ENCODE data around the gene SRR.
A peak's percentile ranks its signal among the peaks of the same experiment; 100 is the strongest.
"Not testable (repeated sequence)": the region's sequence is repeated elsewhere in the genome, so short reads cannot be mapped to it uniquely, and the experiment has no call there.

The SRR gene

GRCh38 chr17:2292100-2292499, 11.7 kb upstream of the SRR start:
- no peak for DNase-seq

- no peak for DNase-seq
These were observed 8.2 kb upstream of the SRR start for GRCh38 chr17:2295575-2295974.

- no peak for DNase-seq
These were observed 6.7 kb upstream of the SRR start for GRCh38 chr17:2297023-2297422.

GRCh38 chr17:2299136-2299535, 4.6 kb upstream of the SRR start:
- DNase-seq, result no peak

GRCh38 chr17:2299756-2300155, 4.0 kb upstream of the SRR start:
- no peak for DNase-seq

GRCh38 chr17:2302778-2303203, 959 bp upstream of the SRR start:
- DNase-seq, result no peak

- DNase-seq, result no peak
These were observed 1.2 kb downstream of the SRR start for GRCh38 chr17:2304931-2305330.

- DNase-seq, result no peak
These were observed 5.8 kb downstream of the SRR start for GRCh38 chr17:2309338-2310154.

- no peak for DNase-seq
These were observed 9.0 kb downstream of the SRR start for GRCh38 chr17:2312736-2313135.

- not testable (repeated sequence) for DNase-seq
These were observed 13.1 kb downstream of the SRR start for GRCh38 chr17:2316916-2317205.

- no peak for DNase-seq
These were observed 14.0 kb downstream of the SRR start for GRCh38 chr17:2317796-2318195.

GRCh38 chr17:2319051-2319450, 15.3 kb downstream of the SRR start:
- no peak for DNase-seq

- no peak for DNase-seq
These were observed 17.6 kb downstream of the SRR start for GRCh38 chr17:2321399-2321798.

GRCh38 chr17:2323629-2324314, 20.0 kb downstream of the SRR start:
- no peak for DNase-seq

GRCh38 chr17:2331303-2331702, 27.6 kb downstream of the SRR start:
- no peak for DNase-seq

GRCh38 chr17:2335726-2336214, 32.0 kb downstream of the SRR start:
- no peak for DNase-seq

- DNase-seq, result peak; percentile 80
These were observed 32.6 kb downstream of the SRR start, which contains the start of gene TSR1 for GRCh38 chr17:2336215-2336851. Gene TSR1 (minus strand): TSS chr17:2336457. CDS start chr17:2336427, 30 bp downstream.

- DNase-seq, result peak; percentile 20
These were observed 33.2 kb downstream of the SRR start, which contains the start of gene SGSM2 for GRCh38 chr17:2336852-2337543. Gene SGSM2 (plus strand): TSS chr17:2337501. CDS start chr17:2337689, 188 bp downstream.

GRCh38 chr17:2337544-2338314, 34.0 kb downstream of the SRR start:
- DNase-seq, result no peak

- no peak for DNase-seq
These were observed 34.5 kb downstream of the SRR start for GRCh38 chr17:2338315-2338657.

- DNase-seq, result peak; percentile 71
These were observed 39.7 kb downstream of the SRR start for GRCh38 chr17:2343421-2343820.

- DNase-seq, result no peak
These were observed 40.8 kb downstream of the SRR start for GRCh38 chr17:2344528-2344927.
